ENCODE data around the gene DEGS2.

Gene DEGS2

GRCh38 chr14:100123618-100124017, 35.8 kb downstream of the DEGS2 start:
- Histone ChIP-seq H3K27ac (ENCODE audit: poor library complexity, severe bottlenecking) (no peak overlapping the region), H3K4me3 (ENCODE audit: severe bottlenecking) (no peak overlapping the region), H3K36me3 (ENCODE audit: low read depth) (no peaks in the 10 kb centered on the region), H3K4me1 (ENCODE audit: insufficient read depth, poor library complexity, severe bottlenecking) (no peaks in the 10 kb centered on the region), H3K9me3 (ENCODE audit: severe bottlenecking) (no peaks in the 10 kb centered on the region), H3K27me3 (ENCODE audit: insufficient read depth, poor library complexity, severe bottlenecking) (no peaks in the 10 kb centered on the region)
- no peak for TF ChIP-seq CTCF (IDR thresholded peaks at IDR 0.05; ENCODE audit: poor library complexity, severe bottlenecking)
- DNase-seq (ENCODE audit: low spot score) (no peak), ATAC-seq (ENCODE audit: low read depth) (no peak)

GRCh38 chr14:100122481-100123223, 36.8 kb downstream of the DEGS2 start:
- H3K36me3 ChIP-seq (ENCODE audit: low read depth): no peaks in the 10 kb centered on the region
- H3K4me3 ChIP-seq (ENCODE audit: severe bottlenecking): no peak overlapping the region
- H3K9me3 ChIP-seq (ENCODE audit: severe bottlenecking): no peaks in the 10 kb centered on the region
- TF ChIP-seq CTCF (IDR thresholded peaks at IDR 0.05; ENCODE audit: poor library complexity, severe bottlenecking): no peak
- no peaks in the 10 kb centered on the region for H3K4me1 ChIP-seq (ENCODE audit: insufficient read depth, poor library complexity, severe bottlenecking)
- no peak overlapping the region for H3K27ac ChIP-seq (ENCODE audit: poor library complexity, severe bottlenecking)
- no peak for ATAC-seq (ENCODE audit: low read depth)
- DNase-seq (ENCODE audit: low spot score): no peak
- H3K27me3 ChIP-seq (ENCODE audit: insufficient read depth, poor library complexity, severe bottlenecking): no peaks in the 10 kb centered on the region

- H3K27me3 ChIP-seq (ENCODE audit: insufficient read depth, poor library complexity, severe bottlenecking): no peaks in the 10 kb centered on the region
- no peaks in the 10 kb centered on the region for H3K9me3 ChIP-seq (ENCODE audit: severe bottlenecking)
- no peaks in the 10 kb centered on the region for H3K36me3 ChIP-seq (ENCODE audit: low read depth)
- DNase-seq (ENCODE audit: low spot score): no peak
- no peak for ATAC-seq (ENCODE audit: low read depth)
- no peak overlapping the region for H3K27ac ChIP-seq (ENCODE audit: poor library complexity, severe bottlenecking)
- no peaks in the 10 kb centered on the region for H3K4me1 ChIP-seq (ENCODE audit: insufficient read depth, poor library complexity, severe bottlenecking)
- H3K4me3 ChIP-seq (ENCODE audit: severe bottlenecking): no peak overlapping the region
- no peak for TF ChIP-seq CTCF (IDR thresholded peaks at IDR 0.05; ENCODE audit: poor library complexity, severe bottlenecking)
Measured at GRCh38 chr14:100121643-100122480, 37.6 kb downstream of the DEGS2 start.

GRCh38 chr14:100120522-100121269, 38.7 kb downstream of the DEGS2 start:
- H3K4me3 ChIP-seq (ENCODE audit: severe bottlenecking): no peak overlapping the region
- ATAC-seq (ENCODE audit: low read depth): no peak
- DNase-seq (ENCODE audit: low spot score): no peak
- no peaks in the 10 kb centered on the region for H3K36me3 ChIP-seq (ENCODE audit: low read depth)
- no peak for TF ChIP-seq CTCF (IDR thresholded peaks at IDR 0.05; ENCODE audit: poor library complexity, severe bottlenecking)
- no peaks in the 10 kb centered on the region for H3K4me1 ChIP-seq (ENCODE audit: insufficient read depth, poor library complexity, severe bottlenecking)
- H3K9me3 ChIP-seq (ENCODE audit: severe bottlenecking): no peaks in the 10 kb centered on the region
- no peak overlapping the region for H3K27ac ChIP-seq (ENCODE audit: poor library complexity, severe bottlenecking)
- no peaks in the 10 kb centered on the region for H3K27me3 ChIP-seq (ENCODE audit: insufficient read depth, poor library complexity, severe bottlenecking)

Data from RWPE2 (cell line).